Measurements from ENCODE around the gene SRSF5.

DNA sequence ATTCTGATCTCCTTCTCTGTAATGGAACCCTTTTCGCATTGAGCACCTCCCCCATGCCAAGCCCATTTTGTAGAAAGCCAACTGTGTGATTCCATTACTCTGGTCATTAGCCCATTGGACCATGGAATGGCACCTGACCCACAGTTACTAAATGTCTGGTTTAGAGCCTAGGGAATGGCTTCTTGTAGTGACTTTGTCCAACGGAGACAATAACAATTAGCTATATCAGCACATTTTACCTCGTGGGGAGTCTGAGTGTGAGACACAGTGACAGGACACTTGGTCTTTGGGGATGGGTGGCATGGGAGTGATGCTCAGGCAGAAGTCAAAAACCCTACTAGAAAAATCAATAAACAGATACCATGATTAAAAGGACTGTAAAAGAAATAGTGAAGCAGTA is 19.7 kb downstream of the SRSF5 start:
- TF ChIP-seq ZNF565 (CRISPR knock-in tag; conservative IDR thresholded peaks at IDR 0.05; ENCODE audit: low read depth) (no peak), GLIS3 (CRISPR knock-in tag; IDR thresholded peaks at IDR 0.05) (no peak), ZNF70 (CRISPR knock-in tag; IDR thresholded peaks at IDR 0.05) (no peak), CSDC2 (CRISPR knock-in tag; IDR thresholded peaks at IDR 0.05) (no peak), ISL1 (CRISPR knock-in tag; IDR thresholded peaks at IDR 0.05) (no peak), RARB (CRISPR knock-in tag; IDR thresholded peaks at IDR 0.05) (no peak), ARNTL (CRISPR knock-in tag; IDR thresholded peaks at IDR 0.05; ENCODE audit: borderline replicate concordance, low read depth) (no peak), ESRRG (CRISPR knock-in tag; IDR thresholded peaks at IDR 0.05) (no peak), PPARA (CRISPR knock-in tag; IDR thresholded peaks at IDR 0.05; ENCODE audit: borderline replicate concordance) (no peak), TOX (CRISPR knock-in tag; IDR thresholded peaks at IDR 0.05; ENCODE audit: borderline replicate concordance) (no peak)
- TF ChIP-seq, protein P1, sequence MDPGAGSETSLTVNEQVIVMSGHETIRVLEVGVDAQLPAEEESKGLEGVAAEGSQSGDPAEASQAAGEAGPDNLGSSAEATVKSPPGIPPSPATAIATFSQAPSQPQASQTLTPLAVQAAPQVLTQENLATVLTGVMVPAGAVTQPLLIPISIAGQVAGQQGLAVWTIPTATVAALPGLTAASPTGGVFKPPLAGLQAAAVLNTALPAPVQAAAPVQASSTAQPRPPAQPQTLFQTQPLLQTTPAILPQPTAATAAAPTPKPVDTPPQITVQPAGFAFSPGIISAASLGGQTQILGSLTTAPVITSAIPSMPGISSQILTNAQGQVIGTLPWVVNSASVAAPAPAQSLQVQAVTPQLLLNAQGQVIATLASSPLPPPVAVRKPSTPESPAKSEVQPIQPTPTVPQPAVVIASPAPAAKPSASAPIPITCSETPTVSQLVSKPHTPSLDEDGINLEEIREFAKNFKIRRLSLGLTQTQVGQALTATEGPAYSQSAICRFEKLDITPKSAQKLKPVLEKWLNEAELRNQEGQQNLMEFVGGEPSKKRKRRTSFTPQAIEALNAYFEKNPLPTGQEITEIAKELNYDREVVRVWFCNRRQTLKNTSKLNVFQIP (CRISPR knock-in tag; IDR thresholded peaks at IDR 0.05; ENCODE audit: borderline replicate concordance, low read depth) = no peak
- TF ChIP-seq, protein P2, sequence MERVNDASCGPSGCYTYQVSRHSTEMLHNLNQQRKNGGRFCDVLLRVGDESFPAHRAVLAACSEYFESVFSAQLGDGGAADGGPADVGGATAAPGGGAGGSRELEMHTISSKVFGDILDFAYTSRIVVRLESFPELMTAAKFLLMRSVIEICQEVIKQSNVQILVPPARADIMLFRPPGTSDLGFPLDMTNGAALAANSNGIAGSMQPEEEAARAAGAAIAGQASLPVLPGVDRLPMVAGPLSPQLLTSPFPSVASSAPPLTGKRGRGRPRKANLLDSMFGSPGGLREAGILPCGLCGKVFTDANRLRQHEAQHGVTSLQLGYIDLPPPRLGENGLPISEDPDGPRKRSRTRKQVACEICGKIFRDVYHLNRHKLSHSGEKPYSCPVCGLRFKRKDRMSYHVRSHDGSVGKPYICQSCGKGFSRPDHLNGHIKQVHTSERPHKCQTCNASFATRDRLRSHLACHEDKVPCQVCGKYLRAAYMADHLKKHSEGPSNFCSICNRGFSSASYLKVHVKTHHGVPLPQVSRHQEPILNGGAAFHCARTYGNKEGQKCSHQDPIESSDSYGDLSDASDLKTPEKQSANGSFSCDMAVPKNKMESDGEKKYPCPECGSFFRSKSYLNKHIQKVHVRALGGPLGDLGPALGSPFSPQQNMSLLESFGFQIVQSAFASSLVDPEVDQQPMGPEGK (CRISPR knock-in tag; IDR thresholded peaks at IDR 0.05; ENCODE audit: borderline replicate concordance) = no peak
- TF ChIP-seq, protein P3, sequence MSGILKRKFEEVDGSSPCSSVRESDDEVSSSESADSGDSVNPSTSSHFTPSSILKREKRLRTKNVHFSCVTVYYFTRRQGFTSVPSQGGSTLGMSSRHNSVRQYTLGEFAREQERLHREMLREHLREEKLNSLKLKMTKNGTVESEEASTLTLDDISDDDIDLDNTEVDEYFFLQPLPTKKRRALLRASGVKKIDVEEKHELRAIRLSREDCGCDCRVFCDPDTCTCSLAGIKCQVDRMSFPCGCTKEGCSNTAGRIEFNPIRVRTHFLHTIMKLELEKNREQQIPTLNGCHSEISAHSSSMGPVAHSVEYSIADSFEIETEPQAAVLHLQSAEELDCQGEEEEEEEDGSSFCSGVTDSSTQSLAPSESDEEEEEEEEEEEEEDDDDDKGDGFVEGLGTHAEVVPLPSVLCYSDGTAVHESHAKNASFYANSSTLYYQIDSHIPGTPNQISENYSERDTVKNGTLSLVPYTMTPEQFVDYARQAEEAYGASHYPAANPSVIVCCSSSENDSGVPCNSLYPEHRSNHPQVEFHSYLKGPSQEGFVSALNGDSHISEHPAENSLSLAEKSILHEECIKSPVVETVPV (CRISPR knock-in tag; IDR thresholded peaks at IDR 0.05) = no peak
- TF ChIP-seq, protein P4, sequence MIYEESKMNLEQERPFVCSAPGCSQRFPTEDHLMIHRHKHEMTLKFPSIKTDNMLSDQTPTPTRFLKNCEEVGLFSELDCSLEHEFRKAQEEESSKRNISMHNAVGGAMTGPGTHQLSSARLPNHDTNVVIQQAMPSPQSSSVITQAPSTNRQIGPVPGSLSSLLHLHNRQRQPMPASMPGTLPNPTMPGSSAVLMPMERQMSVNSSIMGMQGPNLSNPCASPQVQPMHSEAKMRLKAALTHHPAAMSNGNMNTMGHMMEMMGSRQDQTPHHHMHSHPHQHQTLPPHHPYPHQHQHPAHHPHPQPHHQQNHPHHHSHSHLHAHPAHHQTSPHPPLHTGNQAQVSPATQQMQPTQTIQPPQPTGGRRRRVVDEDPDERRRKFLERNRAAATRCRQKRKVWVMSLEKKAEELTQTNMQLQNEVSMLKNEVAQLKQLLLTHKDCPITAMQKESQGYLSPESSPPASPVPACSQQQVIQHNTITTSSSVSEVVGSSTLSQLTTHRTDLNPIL (CRISPR knock-in tag; IDR thresholded peaks at IDR 0.05; ENCODE audit: low read depth) = no peak
